ENCODE results near the gene DOLPP1. TPM values are rescaled to one million over a fixed set of nuclear protein-coding genes. Genes with fewer than 3 reads are reported as not detected.
"Not testable (repeated sequence)": the region's sequence is repeated elsewhere in the genome, so short reads cannot be mapped to it uniquely, and the experiment has no call there.

Gene DOLPP1
- total RNA-seq, 2 experiments from 2014 or later, result 15.5 to 19.9 TPM

DNA sequence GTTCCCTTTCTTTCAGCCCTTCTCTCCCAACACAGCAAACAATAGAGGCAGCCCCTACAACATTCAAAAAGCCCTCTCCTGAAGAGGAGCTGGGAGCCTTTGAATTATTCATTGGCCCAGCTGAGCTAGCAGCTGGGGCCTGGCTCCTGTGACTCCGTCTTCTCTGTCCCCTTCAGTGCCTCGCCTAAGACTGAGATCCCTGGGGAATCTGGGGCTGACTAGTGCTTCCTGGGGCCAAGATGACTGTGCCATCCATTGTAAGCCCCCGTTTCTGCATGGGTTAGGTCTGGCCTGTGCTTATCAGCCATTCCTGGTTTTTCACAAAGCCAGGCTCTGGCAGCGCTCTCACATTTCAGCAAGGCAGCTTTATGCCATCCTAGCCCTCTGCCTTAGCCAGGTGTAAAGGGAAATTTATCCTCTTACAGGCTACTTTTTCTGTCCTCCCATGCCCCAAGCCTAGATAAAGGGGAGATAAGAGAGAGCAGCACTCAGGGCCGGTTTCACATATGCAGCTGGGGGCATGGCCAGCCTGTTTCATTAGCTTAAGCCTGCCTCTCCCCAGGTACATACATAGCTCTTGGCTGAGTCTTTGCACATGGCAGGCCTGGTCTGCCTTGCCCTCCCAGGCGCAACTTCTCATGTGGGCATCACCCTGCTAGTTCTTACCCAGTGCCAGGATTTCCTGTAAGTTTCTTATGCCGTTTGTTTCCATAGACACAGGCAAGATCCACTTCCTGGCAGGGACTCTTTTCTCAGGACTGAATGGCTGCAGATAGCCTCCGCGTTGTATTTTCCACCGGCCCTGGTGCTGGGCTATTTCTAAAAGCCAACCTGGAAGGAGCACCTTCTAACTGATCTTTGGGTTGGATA is 46.1 kb downstream of the DOLPP1 start:
- intact Hi-C loops (cut with micrococcal nuclease), result no loop called here
- Mint-ChIP-seq H3K36me3 (ENCODE audit: low read depth) (peaks cover 14% of the 10 kb centered on the region), H3K27ac (no peak overlapping the region), H3K4me1 (ENCODE audit: low read depth) (peaks cover 6% of the 10 kb centered on the region), H3K9me3 (no peaks in the 10 kb centered on the region), H3K4me3 (no peak overlapping the region), H3K27me3 (ENCODE audit: low read depth) (no peaks in the 10 kb centered on the region)
- CTCF ChIA-PET, result interaction anchor here (2.8 kb wide), 1 partner anchor 12 kb away, joined by 15 read pairs; no protein-coding TSS in a partner anchor
- DNase-seq, result no peak

DNA sequence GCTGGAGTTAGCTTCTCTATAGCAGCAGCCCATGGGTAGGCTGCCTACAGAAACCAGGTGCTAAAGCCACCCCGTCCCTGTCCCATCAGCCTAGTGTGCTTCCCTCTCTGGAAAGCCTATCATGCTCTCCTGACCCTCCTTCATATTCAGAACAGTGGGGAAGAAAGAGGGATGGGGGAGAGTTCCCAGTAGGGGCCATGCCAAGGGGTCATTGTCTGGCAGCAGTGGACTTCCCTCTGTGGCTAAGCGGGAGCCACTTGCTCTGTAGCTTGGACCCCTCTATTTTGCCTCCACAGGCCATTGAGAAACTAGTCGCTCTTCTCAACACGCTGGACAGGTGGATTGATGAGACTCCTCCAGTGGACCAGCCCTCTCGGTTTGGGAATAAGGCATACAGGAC is 47.8 kb downstream of the DOLPP1 start:
- Mint-ChIP-seq H3K27me3 (ENCODE audit: low read depth) (no peaks in the 10 kb centered on the region), H3K36me3 (ENCODE audit: low read depth) (peaks cover 10% of the 10 kb centered on the region), H3K27ac (no peak overlapping the region), H3K9me3 (no peaks in the 10 kb centered on the region), H3K4me3 (no peak overlapping the region), H3K4me1 (ENCODE audit: low read depth) (peaks cover 6% of the 10 kb centered on the region)
- intact Hi-C loops (cut with micrococcal nuclease), result no loop called here
- CTCF ChIA-PET, result interaction anchor here (1.2 kb wide), 1 partner anchor 10 kb away, joined by 4 read pairs; no protein-coding TSS in a partner anchor
- no peak for DNase-seq

DNA sequence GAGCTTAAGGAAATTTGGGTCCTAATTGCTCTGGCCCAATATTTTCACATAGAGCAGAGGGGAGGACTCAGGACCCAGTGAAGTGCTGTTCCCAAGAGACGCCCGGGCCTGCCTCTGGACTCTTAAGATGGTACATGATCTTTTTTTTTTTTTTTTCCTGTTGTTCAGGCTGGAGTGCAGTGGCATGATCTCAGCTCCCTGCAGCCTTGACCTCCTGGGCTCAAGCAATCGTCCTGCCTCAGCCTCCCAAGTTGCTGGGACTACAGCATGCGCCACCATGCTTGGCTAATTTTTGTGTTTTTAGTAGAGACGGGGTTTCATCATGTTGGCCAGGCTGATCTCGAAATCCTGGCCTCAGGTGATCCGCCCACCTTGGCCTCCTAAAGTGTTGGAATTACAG is 49.4 kb downstream of the DOLPP1 start:
- not testable (repeated sequence) for H3K4me1 Mint-ChIP-seq (ENCODE audit: low read depth); H3K27me3 Mint-ChIP-seq (ENCODE audit: low read depth); H3K36me3 Mint-ChIP-seq (ENCODE audit: low read depth); DNase-seq; H3K4me3 Mint-ChIP-seq; H3K9me3 Mint-ChIP-seq; H3K27ac Mint-ChIP-seq
- CTCF ChIA-PET, result interaction anchor here (0.6 to 4.8 kb wide), 10 partner anchors 10 to 1491 kb away, joined by 3 to 50 read pairs (median 7); partner anchors contain the start of genes NTMT1 and PTPA
- intact Hi-C loops (cut with micrococcal nuclease), result loop anchor here (10.0 kb wide), 1 partner anchor 195 kb away; no protein-coding TSS in a partner anchor

DNA sequence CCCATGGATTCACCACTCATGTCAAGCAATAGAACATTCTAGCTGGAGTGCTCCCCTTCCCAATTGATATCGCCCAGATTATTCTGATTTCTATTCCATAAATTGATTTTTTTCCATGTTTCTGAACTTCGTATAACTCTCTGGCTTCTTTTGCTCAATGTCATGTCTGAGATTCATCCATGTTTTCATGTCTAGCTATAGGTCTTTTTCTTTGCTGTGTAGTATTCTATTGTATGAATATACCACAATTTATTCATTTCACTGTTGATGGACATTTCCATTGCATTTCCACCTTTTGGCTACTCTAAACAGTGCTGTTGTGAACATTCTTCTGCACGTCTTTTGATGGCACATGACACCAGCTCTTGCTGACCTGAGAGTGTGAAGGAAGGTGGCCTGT is 49.9 kb downstream of the DOLPP1 start:
- H3K36me3 Mint-ChIP-seq (ENCODE audit: low read depth), result peaks cover 6% of the 10 kb centered on the region
- CTCF ChIA-PET, result interaction anchor here (0.6 to 4.8 kb wide), 21 partner anchors 8 to 654 kb away, joined by 3 to 50 read pairs (median 5); partner anchors contain the start of genes NTMT1 and PTPA
- H3K4me1 Mint-ChIP-seq (ENCODE audit: low read depth), result peaks cover 6% of the 10 kb centered on the region
- no peaks in the 10 kb centered on the region for H3K27me3 Mint-ChIP-seq (ENCODE audit: low read depth)
- intact Hi-C loops (cut with micrococcal nuclease), result loop anchor here (1.0 to 10.0 kb wide), 2 partner anchors 194 to 480 kb away; no protein-coding TSS in a partner anchor
- H3K9me3 Mint-ChIP-seq, result no peaks in the 10 kb centered on the region
- H3K27ac Mint-ChIP-seq, result no peak overlapping the region
- no peak for DNase-seq
- no peak overlapping the region for H3K4me3 Mint-ChIP-seq

DNA sequence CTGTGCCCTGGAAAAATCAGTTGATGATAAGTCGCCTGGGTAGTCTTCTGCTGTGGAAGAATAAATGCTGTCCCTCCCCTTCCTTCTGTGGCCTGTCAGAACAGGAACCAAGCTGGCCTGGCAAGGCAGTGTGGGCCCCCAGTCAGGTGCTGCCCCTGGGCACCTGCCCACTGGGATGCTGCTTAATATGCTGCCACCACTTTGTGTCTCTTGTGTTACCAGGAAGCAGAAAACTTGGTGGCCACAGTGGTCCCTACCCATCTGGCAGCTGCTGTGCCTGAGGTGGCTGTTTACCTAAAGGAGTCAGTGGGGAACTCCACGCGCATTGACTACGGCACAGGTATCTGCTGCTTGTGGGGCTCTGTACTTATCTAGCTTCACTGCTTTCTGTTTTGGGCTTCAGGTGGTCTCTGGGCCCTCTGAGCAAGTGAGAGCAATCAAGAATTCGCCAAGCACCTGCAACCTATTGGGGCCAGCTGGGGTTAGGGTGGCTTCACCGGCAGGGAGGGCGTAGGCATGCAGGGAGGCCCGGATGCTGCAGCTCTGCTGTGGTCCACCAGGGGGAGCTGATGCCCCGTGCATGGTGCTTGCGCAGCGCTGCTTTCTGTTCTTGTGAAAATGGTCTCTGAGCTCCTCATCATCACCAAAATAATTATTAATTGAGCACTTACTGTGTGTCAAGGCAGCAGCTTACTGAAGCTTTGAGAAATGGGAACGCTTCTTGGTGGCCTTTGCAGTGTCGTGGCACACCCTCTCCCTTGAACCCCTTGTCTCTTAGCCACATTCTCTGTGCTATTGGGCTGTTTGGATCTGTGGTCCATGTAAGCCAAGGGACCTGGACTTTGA is 50.6 kb downstream of the DOLPP1 start:
- Mint-ChIP-seq H3K9me3 (no peaks in the 10 kb centered on the region), H3K4me1 (ENCODE audit: low read depth) (peaks cover 6% of the 10 kb centered on the region), H3K4me3 (no peak overlapping the region), H3K36me3 (ENCODE audit: low read depth) (peaks cover 6% of the 10 kb centered on the region), H3K27me3 (ENCODE audit: low read depth) (no peaks in the 10 kb centered on the region), H3K27ac (peak overlapping the region; percentile 27)
- intact Hi-C loops (cut with micrococcal nuclease), result loop anchor here (1.0 to 10.0 kb wide), 2 partner anchors 193 to 479 kb away; no protein-coding TSS in a partner anchor
- peak; percentile 90 for DNase-seq
- CTCF ChIA-PET, result interaction anchor here (0.6 to 4.8 kb wide), 39 partner anchors 9 to 652 kb away, joined by 3 to 50 read pairs (median 4); partner anchors contain the start of genes C9orf50, NTMT1 and PTPA

DNA sequence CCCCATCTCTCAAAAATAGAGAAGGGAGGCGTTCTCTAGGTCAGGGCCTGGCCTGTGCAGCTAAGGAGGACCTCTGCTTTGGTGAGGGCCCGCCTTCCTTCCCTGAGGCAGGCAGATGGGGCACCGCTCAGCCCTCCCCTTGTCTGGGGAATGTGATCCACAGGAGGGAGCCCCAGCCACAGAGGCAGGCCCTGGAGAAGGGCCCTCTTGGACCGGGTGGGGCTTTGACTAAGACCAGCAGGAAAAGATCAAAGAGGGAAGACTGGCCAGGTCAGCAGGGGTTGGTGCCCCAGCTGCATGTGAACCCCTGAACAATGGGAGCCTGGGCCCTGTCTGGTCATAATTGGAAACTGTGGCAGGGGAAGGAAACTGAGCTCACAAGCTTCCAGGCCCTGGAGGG is 52.2 kb downstream of the DOLPP1 start:
- no peak overlapping the region for H3K27ac Mint-ChIP-seq
- no peaks in the 10 kb centered on the region for H3K9me3 Mint-ChIP-seq
- DNase-seq, result no peak
- CTCF ChIA-PET, result interaction anchor here (0.6 to 4.8 kb wide), 6 partner anchors 11 to 1478 kb away, joined by 3 to 31 read pairs (median 6); partner anchors contain the start of gene NTMT1
- peaks cover 6% of the 10 kb centered on the region for H3K36me3 Mint-ChIP-seq (ENCODE audit: low read depth)
- peaks cover 6% of the 10 kb centered on the region for H3K4me1 Mint-ChIP-seq (ENCODE audit: low read depth)
- intact Hi-C loops (cut with micrococcal nuclease), result loop anchor here (10.0 kb wide), 1 partner anchor 192 kb away; no protein-coding TSS in a partner anchor
- no peak overlapping the region for H3K4me3 Mint-ChIP-seq
- no peaks in the 10 kb centered on the region for H3K27me3 Mint-ChIP-seq (ENCODE audit: low read depth)

DNA sequence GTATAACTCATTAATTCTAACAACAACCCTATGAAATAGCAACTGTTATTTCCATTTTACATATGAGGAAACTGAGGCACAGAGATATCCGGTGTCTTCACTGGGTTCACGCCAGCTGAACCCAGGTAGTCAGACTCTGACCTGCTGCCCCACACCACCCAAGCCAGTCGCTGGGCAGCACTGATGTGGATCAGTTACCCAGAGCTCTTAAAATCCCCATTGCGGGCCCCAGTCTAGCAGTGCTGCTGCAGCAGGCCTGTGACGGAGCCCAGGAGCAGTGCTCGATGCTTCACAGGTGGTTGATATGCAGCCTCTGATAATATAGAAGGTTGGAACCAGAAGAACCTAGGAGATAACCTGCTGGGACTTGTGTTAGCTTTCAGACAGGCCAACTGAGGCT is 54.6 kb downstream of the DOLPP1 start:
- no peak overlapping the region for H3K27ac Mint-ChIP-seq
- H3K4me3 Mint-ChIP-seq, result no peak overlapping the region
- intact Hi-C loops (cut with micrococcal nuclease), result loop anchor here (10.0 kb wide), 1 partner anchor 189 kb away; no protein-coding TSS in a partner anchor
- no peaks in the 10 kb centered on the region for H3K9me3 Mint-ChIP-seq
- H3K27me3 Mint-ChIP-seq (ENCODE audit: low read depth), result no peaks in the 10 kb centered on the region
- peaks cover 8% of the 10 kb centered on the region for H3K36me3 Mint-ChIP-seq (ENCODE audit: low read depth)
- CTCF ChIA-PET, result interaction anchor here (0.7 kb wide), 1 partner anchor 115 kb away, joined by 4 read pairs; no protein-coding TSS in a partner anchor
- H3K4me1 Mint-ChIP-seq (ENCODE audit: low read depth), result peaks cover 19% of the 10 kb centered on the region
- DNase-seq, result no peak

DNA sequence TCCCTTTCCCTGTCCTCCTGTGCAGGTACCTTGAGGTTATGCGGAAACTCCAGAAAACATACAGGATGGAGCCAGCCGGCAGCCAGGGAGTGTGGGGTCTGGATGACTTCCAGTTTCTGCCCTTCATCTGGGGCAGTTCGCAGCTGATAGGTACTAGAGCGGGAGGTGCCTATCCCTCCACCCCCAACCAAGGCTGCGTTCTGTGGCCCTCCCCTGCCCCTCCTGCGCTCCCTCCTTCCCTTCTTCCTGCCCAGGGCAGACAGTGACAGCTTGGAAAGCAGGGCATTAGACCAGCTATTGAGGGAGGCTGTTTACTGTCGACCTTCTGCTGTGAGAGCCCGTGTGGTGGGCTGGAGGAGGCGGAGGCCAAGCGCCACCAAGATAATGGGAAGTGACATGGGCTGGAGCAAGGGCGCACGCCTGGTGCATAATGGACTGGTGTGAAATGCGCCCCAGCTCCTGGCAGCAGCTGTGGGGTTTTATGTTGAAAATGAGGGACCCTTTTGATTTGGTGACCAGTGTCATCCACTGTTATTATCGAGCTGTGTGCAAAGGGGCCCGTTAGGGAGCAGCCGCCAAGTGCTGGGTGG is 55.6 kb downstream of the DOLPP1 start:
- CTCF ChIA-PET, result interaction anchor here (0.8 to 3.3 kb wide), 2 partner anchors 475 to 488 kb away, joined by 4 to 19 read pairs; no protein-coding TSS in a partner anchor
- Mint-ChIP-seq H3K4me3 (no peak overlapping the region), H3K27ac (no peak overlapping the region), H3K27me3 (ENCODE audit: low read depth) (no peaks in the 10 kb centered on the region), H3K36me3 (ENCODE audit: low read depth) (peaks cover 6% of the 10 kb centered on the region), H3K9me3 (no peaks in the 10 kb centered on the region), H3K4me1 (ENCODE audit: low read depth) (peaks cover 27% of the 10 kb centered on the region)
- no peak for DNase-seq
- intact Hi-C loops (cut with micrococcal nuclease), result loop anchor here (10.0 kb wide), 1 partner anchor 188 kb away; no protein-coding TSS in a partner anchor

DNA sequence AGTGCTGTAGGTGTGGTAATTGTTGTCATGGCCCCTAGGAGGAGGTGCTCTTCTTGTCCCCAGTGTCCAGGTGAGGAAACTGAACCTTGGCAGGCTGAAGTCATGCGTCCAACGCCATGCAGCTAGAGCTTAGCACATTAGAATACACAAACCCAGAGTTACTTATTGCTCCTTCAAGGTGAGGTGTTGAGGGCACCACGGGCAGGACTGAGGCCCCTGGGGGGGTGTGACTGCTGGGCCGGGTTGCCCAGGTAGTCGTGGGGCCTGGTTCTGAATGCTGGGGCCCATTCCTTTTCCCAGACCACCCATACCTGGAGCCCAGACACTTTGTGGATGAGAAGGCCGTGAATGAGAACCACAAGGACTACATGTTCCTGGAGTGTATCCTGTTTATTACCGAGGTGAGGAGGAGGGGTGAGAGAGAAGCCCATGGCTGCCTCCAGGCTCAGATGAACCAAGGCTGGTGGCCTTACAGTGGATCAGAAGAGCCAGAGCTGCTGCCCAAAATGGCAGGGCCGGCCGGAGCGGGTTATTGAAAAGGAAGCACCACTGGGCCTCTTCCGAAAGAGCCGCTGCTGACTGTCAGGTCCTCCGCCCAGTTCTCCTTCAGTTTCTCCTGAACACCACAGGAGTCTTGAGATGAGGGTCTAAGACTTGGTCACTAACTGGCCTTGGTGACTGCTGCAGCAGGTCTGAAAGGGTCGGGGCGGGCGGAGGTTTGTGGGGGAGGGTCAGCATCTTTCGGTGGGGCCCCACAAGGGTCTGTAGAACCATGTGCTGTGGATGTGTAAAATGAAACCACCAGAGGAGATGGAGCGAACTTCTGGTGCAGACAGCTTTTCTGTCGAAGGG is 56.6 kb downstream of the DOLPP1 start:
- peaks cover 3% of the 10 kb centered on the region for H3K36me3 Mint-ChIP-seq (ENCODE audit: low read depth)
- H3K4me3 Mint-ChIP-seq, result no peak overlapping the region

DNA sequence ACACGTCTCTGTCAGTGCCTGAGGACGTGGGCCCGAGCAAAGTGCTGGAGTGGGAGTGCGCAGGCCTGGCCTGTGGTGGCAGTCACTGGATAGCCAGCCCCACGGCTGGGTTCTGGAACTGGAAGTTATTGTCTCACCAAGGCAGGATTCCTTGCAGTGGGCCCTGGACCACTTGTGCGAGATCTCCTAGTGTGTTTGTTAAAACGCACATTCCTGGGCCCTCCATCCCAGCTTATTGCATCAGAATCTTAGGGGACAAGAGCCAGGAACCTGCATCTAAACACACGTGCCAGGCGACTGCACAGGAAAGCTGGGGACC is 57.2 kb downstream of the DOLPP1 start:
- Mint-ChIP-seq H3K9me3 (no peaks in the 10 kb centered on the region), H3K4me3 (no peak overlapping the region), H3K36me3 (ENCODE audit: low read depth) (peaks cover 7% of the 10 kb centered on the region), H3K27ac (no peak overlapping the region), H3K27me3 (ENCODE audit: low read depth) (no peaks in the 10 kb centered on the region), H3K4me1 (ENCODE audit: low read depth) (peaks cover 33% of the 10 kb centered on the region)
- intact Hi-C loops (cut with micrococcal nuclease), result loop anchor here (10.0 kb wide), 1 partner anchor 187 kb away; no protein-coding TSS in a partner anchor
- CTCF ChIA-PET, result interaction anchor here (0.8 to 3.3 kb wide), 9 partner anchors 9 to 486 kb away, joined by 3 to 20 read pairs (median 4); no protein-coding TSS in a partner anchor
- DNase-seq, result no peak

More for the DNA sequence above, 56.6 kb downstream of the DOLPP1 start:
- intact Hi-C loops (cut with micrococcal nuclease), result loop anchor here (10.0 kb wide), 1 partner anchor 187 kb away; no protein-coding TSS in a partner anchor
- H3K4me1 Mint-ChIP-seq (ENCODE audit: low read depth), result peaks cover 27% of the 10 kb centered on the region
- H3K27ac Mint-ChIP-seq, result peak overlapping the region; percentile 54
- CTCF ChIA-PET, result interaction anchor here (0.8 to 3.3 kb wide), 6 partner anchors 8 to 487 kb away, joined by 3 to 20 read pairs (median 10); no protein-coding TSS in a partner anchor
- no peak for DNase-seq
- no peaks in the 10 kb centered on the region for H3K9me3 Mint-ChIP-seq
- H3K27me3 Mint-ChIP-seq (ENCODE audit: low read depth), result no peaks in the 10 kb centered on the region
